NCI-H226 (cell line): ENCODE measurements around the gene HLA-A.

Experiments used
- DNase-seq: peaks from one replicate; pipeline ENCODE4 v3.0.0-alpha.2; 2015

Gene HLA-A

GRCh38 chr6:29935273-29935955, 6.9 kb upstream of the HLA-A start:
- no peak for DNase-seq

GRCh38 chr6:29938746-29939508, 3.4 kb upstream of the HLA-A start:
- no peak for DNase-seq

DNA sequence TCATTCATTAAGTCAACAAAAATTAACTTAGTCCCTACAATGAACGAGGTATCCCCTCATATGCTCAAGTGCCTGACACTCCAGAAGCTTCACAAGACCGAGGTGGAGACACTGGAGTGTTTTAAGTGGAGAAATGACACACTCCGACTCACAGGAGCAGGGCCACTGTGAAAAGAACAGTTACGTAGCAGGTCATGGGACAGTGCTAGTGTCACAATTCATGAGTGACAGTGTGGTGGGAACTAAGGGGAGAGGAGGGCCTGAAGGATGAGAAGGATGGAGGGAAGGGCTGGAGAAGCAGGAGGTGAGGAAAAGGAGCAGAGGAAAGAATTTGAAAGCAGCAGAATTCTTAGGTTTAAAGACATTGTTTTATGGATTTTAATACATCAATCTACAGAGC, 1.3 kb upstream of the HLA-A start:
- DNase-seq = no peak

- no peak for DNase-seq
Measured at GRCh38 chr6:29941471-29941870, 861 bp upstream of the HLA-A start.

- DNase-seq = no peak
Measured at GRCh38 chr6:29941916-29942274, 437 bp upstream of the HLA-A start.

DNA sequence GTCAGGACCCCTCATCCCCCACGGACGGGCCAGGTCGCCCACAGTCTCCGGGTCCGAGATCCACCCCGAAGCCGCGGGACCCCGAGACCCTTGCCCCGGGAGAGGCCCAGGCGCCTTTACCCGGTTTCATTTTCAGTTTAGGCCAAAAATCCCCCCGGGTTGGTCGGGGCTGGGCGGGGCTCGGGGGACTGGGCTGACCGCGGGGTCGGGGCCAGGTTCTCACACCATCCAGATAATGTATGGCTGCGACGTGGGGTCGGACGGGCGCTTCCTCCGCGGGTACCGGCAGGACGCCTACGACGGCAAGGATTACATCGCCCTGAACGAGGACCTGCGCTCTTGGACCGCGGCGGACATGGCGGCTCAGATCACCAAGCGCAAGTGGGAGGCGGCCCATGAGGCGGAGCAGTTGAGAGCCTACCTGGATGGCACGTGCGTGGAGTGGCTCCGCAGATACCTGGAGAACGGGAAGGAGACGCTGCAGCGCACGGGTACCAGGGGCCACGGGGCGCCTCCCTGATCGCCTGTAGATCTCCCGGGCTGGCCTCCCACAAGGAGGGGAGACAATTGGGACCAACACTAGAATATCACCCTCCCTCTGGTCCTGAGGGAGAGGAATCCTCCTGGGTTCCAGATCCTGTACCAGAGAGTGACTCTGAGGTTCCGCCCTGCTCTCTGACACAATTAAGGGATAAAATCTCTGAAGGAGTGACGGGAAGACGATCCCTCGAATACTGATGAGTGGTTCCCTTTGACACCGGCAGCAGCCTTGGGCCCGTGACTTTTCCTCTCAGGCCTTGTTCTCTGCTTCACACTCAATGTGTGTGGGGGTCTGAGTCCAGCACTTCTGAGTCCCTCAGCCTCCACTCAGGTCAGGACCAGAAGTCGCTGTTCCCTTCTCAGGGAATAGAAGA, 978 bp downstream of the HLA-A start:
- no peak for DNase-seq

- no peak for DNase-seq
Measured at GRCh38 chr6:29945281-29945820, 3.0 kb downstream of the HLA-A start.

GRCh38 chr6:29946223-29947076, 4.1 kb downstream of the HLA-A start:
- DNase-seq = no peak

- DNase-seq = peak; percentile 68
Measured at GRCh38 chr6:29947077-29947980, 5.0 kb downstream of the HLA-A start.

DNA sequence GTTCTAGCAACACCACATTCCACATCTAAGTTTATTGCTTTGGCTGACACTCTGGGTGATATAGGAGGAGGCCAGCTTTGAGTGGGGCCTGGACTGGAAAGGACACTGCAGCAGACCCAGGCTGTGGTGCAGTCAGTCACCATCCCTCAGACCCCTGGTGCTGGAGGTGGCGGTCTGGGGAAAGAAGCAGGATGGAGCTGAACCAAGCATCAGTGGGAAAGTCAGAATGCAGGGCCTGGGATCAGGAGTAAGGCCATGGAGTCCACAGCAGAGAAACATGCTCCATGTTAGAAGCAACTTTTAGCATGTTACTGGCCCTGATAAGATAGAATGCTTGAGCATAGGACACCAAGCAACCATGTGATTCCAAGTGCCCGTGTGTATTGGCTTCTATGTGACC, 5.9 kb downstream of the HLA-A start:
- no peak for DNase-seq

DNA sequence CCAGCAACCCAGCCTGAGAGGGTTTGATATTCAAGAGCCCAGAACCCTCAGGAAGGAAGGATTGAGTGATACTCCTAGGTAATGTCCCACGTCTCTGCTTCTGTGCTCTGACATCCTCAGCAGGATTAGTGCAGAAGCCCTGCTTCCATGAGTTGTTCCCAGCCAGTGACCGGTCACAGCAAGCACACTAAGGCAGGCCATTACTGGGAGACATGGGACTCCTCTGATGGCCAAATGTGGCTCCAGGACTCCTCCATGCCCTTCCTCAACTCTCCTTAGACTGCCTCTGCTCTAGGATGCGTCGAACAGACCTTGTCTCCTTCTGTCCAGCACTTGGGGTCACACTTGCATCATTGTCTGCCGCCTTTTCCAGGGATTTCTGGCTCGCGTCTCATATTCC, 7.6 kb downstream of the HLA-A start:
- DNase-seq = no peak

DNA sequence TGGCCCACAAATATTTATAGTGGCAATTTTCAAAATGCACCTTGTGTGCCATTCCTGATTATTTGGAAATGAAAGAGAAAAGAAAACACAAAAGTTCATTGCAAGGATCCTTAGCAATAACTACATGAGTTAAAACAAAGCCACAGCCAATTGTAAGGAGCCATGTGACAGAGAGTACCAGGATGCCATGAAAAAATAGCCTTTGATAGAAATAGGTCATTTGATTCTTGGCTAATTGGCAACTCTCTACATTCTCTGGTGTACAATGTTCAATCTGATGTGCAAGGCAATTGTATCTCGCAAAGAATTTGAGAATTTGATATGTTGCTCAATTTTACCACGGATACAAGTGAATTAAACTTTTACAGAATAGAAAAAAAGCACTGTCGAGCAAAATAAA, 9.6 kb downstream of the HLA-A start:
- DNase-seq = no peak

- DNase-seq = peak; percentile 85
Measured at GRCh38 chr6:29953001-29953441, 10.7 kb downstream of the HLA-A start.

DNA sequence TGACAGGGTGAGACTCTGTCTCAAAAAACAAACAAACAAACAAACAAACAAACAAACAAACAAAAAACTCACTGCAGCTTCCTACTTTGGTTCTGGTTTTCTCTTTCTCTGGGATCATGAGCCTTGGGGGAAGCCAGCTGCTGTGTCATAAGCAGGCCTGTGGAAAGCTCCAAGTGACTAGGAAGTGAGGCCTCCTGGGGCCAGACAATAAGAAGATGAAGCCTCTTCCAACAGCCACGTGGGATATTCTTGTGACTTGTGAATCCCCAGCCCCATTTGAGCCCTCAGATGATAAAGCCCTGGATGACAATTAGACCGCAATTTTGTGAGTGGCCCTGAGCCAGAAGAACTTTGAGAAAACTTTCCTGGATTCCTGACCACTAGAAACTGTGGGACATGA, 11.4 kb downstream of the HLA-A start:
- no peak for DNase-seq

- no peak for DNase-seq
Measured at GRCh38 chr6:29954272-29954671, 11.9 kb downstream of the HLA-A start.

DNA sequence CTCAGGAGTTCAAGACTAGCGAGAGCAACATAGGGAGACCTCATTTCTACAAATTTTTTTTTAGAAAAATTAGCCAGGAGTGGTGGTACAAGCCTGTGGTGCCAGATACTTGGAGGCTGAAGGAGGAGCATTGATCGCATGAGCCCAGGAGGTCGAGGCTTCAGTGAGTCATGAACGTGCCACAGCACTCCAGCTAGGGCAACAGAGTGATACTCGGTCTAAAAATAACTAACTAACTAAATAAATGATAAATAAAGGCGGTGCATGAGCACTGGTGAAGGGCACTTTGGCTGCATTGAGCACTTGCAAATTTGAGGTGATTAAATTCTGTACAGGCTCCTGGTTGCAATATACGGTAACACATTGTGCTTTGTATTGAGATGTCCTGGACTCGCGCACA, 13.5 kb downstream of the HLA-A start:
- DNase-seq = no peak

GRCh38 chr6:29956518-29956917, 14.2 kb downstream of the HLA-A start:
- DNase-seq = no peak

DNA sequence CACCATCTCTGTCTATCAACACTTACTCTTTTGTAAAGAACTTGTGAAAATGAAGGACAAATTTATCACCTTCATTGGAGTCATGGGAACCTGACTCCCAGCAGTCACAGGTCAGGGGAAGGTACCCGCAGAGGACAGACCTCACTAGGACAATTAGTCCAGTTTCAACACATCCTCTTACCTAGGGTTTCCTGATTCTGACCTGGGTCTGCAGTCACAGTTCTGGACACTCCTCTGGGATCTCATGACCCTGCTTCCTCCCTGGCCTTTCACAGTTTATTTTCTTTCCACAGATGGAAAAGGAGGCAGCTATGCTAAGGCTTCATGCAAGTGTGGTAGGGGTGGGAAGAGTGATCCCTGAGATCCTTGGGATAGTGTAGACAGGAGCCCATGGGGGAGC, 15.7 kb downstream of the HLA-A start:
- DNase-seq = no peak

GRCh38 chr6:29958921-29959320, 16.6 kb downstream of the HLA-A start:
- no peak for DNase-seq

- DNase-seq = no peak
Measured at GRCh38 chr6:29959467-29959866, 17.1 kb downstream of the HLA-A start.

- no peak for DNase-seq
Measured at GRCh38 chr6:29961966-29962365, 19.6 kb downstream of the HLA-A start.
